SK-N-SH treated with all-trans-retinoic acid at 6 μM for 48 hours (cell line): ENCODE results near the gene WNT3.

ENCODE experiments used
- GLIS3 ChIP-seq: fragments of 250-450 bp; sonication (Bioruptor Pico); IDR thresholded peaks from 2 replicates; pipeline ENCODE4 v1.5.0; 2020; ENCODE audit warnings: mild to moderate bottlenecking, moderate library complexity
- ZNF565 ChIP-seq: fragments of 450-650 bp; formaldehyde crosslinking; conservative IDR thresholded peaks from 2 replicates; pipeline ENCODE4 v1.5.0; 2020; ENCODE audit warnings: low read depth, mild to moderate bottlenecking, moderate library complexity
- TF ChIP-seq, protein P1 (sequence below): fragments of 250-450 bp; sonication (Bioruptor Pico); IDR thresholded peaks from 2 replicates; pipeline ENCODE4 v1.5.1; 2021; ENCODE audit warnings: mild to moderate bottlenecking, moderate library complexity
- TF ChIP-seq, protein P2 (sequence below): fragments of 250-450 bp; sonication (Bioruptor Pico); IDR thresholded peaks from 2 replicates; pipeline ENCODE4 v1.8.0; 2020; ENCODE audit warnings: mild to moderate bottlenecking, moderate library complexity, borderline replicate concordance

DNA sequence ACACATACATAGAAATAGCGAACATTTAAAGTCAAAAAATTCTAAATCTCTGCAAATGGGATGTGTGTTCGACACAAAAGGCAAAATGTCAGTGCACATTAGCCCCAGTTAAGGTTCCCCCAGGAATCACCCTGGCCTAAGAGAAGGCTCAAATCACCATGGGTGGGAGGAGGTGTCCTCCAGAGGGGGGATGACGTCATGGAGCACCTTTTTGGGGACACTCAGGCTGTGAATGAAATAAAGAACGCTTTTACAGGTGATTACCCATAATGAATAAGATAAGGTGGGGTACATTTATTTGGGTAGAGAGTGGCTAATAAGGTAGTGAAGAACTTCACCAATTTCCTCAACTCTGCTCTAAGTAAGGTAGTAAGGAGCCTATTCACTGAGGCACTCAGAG lies 26.4 kb downstream of the WNT3 start:
- TF ChIP-seq, protein P1, sequence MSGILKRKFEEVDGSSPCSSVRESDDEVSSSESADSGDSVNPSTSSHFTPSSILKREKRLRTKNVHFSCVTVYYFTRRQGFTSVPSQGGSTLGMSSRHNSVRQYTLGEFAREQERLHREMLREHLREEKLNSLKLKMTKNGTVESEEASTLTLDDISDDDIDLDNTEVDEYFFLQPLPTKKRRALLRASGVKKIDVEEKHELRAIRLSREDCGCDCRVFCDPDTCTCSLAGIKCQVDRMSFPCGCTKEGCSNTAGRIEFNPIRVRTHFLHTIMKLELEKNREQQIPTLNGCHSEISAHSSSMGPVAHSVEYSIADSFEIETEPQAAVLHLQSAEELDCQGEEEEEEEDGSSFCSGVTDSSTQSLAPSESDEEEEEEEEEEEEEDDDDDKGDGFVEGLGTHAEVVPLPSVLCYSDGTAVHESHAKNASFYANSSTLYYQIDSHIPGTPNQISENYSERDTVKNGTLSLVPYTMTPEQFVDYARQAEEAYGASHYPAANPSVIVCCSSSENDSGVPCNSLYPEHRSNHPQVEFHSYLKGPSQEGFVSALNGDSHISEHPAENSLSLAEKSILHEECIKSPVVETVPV (CRISPR knock-in tag) = no peak
- no peak for TF ChIP-seq GLIS3
- no peak for TF ChIP-seq ZNF565 (CRISPR knock-in tag)
- TF ChIP-seq, protein P2, sequence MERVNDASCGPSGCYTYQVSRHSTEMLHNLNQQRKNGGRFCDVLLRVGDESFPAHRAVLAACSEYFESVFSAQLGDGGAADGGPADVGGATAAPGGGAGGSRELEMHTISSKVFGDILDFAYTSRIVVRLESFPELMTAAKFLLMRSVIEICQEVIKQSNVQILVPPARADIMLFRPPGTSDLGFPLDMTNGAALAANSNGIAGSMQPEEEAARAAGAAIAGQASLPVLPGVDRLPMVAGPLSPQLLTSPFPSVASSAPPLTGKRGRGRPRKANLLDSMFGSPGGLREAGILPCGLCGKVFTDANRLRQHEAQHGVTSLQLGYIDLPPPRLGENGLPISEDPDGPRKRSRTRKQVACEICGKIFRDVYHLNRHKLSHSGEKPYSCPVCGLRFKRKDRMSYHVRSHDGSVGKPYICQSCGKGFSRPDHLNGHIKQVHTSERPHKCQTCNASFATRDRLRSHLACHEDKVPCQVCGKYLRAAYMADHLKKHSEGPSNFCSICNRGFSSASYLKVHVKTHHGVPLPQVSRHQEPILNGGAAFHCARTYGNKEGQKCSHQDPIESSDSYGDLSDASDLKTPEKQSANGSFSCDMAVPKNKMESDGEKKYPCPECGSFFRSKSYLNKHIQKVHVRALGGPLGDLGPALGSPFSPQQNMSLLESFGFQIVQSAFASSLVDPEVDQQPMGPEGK (CRISPR knock-in tag) = no peak
